HG03097 (cell line): ENCODE results near the gene RBM20.
"Not testable (repeated sequence)": the region's sequence is repeated elsewhere in the genome, so short reads cannot be mapped to it uniquely, and the experiment has no call there.

Experiments used
- ATAC-seq: cut with Tn5 transposase; IDR thresholded peaks from one replicate; pipeline ENCODE4 v1.9.1; 2021; ENCODE audit not compliant: unreplicated experiment, low FRiP score

Gene RBM20

DNA sequence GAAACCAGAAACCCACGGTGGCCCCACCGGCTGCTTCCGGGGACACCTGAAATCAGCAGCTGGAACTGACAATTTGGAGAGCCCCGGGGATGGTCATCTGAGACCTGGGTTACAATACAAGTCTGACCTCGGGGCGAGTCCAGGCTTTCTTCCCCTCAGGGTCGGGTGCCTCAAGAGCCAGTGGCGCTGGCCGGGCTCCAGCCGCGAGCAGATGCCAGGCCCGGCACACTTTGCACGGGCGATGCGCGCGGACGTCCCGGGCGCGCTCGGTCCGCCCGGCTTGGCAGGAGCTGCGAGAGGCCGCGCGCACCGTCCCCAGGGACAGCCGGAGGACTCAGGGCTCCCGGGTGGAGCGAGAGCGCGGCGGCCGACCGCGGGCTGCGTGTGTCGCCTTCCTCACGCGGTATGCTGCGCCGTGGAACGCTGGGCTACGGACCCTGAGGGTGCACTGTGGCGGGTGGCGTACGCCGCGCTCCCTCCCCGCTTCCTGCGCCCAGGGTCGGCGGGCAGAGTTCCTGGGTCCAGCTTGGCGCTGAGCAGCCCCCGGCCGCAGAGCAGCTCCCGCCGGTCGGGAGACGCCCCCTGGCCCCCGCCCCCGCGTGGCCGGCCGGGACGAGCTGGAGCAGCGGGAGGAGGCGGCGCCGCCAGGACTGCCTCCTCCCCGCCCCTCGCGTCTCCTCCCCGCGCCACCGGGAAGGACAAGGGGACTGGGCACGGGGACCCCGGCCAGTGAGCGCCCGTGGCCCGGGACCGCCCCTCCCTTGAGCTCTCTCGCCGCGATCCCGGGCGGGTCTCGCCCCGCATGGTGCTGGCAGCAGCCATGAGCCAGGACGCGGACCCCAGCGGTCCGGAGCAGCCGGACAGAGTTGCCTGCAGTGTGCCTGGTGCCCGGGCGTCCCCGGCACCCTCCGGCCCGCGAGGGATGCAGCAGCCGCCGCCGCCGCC, at the start of gene RBM20:
Gene RBM20 (plus strand): TSS at position 684 of the 945 bp plus-strand sequence. CDS start 119 bp downstream, at position 803.
- no peak for ATAC-seq

- ATAC-seq = no peak
Observed at GRCh38 chr10:110597476-110597875, 46.7 kb upstream of the RBM20 start.

DNA sequence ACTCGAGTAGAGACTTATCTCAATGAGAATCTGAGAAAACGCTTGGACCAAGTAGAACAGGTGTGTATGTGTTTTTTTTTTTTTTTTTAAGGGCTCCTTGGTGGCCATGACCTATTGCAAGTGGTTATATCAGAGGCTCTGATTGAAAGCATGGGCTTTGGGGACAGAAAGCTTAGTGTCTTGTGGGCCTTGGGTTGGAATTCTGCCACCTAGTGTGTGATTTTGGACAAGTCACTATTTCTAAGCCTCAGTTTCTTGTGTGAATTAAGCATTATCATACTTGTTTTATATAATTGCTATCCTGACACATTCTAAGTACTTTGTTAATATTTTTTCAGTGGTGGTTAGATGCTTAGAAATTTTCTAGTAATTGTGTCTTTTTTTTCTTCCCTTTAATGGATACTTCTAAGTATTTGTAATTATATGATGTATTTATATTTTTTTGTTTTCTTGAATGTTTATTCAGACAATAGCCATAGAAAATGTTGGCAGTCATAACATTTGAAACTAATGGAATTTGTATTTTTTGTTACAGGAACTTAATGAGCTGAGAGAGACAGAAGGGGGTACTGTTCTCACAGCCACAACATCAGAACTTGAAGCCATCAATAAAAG, 43.5 kb upstream of the RBM20 start:
- no peak for ATAC-seq

DNA sequence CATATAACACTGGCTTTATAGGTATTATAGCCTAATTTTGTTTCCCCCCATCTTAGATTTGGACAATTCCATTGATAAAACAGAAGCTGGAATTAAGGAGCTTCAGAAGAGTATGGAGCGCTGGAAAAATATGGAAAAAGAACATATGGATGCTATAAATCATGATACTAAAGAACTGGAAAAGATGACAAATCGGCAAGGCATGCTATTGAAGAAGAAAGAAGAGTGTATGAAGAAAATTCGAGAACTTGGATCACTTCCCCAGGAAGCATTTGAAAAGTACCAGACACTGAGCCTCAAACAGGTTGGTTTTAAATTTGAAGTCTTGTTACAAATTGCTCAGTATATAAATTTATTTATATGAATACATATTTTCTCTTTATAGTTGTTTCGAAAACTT, 42.6 kb upstream of the RBM20 start:
- ATAC-seq = no peak

DNA sequence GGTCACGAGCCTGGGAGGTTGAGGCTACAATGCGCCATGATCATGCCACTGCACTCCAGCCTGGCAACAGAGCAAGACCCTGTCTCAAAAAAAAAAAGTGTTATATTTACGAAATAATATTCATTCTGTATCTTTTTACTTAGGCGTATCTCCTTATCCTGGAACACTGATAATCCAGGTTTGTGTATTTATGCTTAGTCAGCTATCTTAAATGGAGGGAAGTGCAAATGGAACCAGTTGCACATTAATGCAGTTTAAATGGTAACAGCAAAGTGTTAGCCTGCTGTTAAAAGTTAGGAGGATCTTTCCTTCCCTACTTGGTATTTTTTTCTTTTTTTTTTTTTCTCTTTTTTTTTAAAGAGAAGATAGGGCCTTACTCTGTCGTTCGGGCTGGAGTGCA, 36.0 kb upstream of the RBM20 start:
- no peak for ATAC-seq

DNA sequence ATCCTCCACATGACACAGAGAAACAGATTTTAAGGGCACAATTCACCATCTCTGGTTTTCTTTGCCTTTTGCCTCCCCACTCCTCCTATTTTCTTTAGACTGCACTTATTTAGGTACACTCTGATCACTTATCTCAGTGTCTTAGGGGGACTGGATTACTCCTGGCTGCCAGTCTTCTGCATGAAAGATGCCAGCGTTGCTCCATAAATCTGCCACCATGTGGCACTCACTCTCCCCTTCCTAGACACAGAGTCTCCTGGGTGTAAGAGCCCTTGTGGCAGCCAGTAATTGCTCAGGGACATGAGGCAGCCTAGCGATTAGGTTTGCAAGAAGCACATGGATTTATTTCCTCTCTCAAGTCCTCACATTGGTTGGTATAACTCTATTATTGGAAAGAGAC, 34.5 kb upstream of the RBM20 start:
- ATAC-seq = no peak

GRCh38 chr10:110610308-110610774, 33.8 kb upstream of the RBM20 start:
- no peak for ATAC-seq

DNA sequence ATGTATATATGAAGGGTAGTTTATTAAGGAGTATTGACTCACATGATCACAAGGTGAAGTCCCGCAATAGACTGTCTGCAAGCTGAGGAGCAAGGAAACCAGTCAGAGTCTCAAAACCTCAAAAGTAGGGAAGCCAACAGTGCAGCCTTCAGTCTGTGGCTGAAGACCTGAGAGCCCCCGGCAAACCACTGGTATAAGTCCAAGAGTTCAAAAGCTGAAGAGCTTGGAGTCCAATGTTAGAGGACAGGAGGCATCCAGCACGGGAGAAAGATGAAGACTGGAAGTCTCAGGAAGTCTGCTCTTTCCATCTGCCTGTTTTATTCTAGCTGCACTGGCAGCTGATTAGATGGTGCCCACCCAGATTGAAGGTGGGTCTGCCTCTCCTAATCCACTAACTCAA, 33.4 kb upstream of the RBM20 start:
- ATAC-seq = not testable (repeated sequence)

- no peak for ATAC-seq
Observed at GRCh38 chr10:110612087-110612486, 32.0 kb upstream of the RBM20 start.

- no peak for ATAC-seq
Observed at GRCh38 chr10:110612629-110613028, 31.5 kb upstream of the RBM20 start.

DNA sequence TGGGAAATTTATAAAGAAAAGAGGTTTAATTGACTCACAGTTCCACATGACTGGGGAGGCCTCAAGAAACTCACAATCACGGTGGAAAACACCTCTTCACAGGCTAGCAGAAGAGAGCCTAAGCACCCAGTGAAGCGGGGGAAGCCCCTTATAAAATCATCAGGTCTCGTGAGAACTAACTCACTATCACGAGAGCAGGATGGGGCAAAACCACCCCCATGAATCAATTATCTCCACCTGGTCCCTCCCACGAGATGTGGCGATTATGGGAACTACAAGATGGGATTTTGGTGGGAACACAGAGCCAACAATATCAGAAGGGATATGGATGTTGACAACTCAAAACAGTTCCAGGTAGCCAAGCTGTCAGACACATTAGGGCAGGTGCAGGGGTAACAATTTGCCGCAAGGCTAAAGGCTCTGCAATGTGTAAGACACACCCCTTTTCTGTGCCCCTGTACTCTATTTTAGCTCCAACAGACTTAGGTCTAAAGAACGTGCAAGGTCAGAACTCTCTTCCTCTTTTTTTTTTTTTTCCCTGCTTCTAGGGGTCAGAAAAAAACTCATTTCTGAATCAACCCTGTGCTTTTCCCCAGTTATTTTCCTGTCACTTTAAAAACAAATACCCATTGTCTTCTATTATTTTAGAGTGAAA, 30.7 kb upstream of the RBM20 start:
- ATAC-seq = no peak

DNA sequence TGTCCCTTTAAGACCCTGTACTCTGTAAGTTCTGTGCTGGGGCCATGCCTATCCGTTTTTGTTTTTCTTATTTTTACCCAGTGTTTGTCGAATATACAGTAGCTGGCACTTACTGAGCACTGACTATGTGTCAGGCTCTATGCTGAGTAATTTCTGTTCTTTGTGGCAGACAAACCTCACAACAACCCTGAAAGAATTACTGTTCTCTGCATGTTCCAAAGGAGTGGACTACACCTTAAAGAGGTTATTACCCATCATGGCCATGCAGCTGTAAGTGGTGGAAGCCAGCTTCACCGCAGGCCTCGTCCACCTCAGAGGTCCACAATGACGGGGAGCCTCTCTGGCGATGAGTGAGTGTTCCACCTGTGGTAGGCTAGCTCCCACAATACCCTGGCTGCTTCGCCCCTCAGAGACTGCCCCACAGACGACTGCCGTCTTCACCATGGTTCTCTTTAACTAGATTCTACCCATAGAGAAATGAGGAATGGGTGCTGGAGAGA, 30.1 kb upstream of the RBM20 start:
- no peak for ATAC-seq

DNA sequence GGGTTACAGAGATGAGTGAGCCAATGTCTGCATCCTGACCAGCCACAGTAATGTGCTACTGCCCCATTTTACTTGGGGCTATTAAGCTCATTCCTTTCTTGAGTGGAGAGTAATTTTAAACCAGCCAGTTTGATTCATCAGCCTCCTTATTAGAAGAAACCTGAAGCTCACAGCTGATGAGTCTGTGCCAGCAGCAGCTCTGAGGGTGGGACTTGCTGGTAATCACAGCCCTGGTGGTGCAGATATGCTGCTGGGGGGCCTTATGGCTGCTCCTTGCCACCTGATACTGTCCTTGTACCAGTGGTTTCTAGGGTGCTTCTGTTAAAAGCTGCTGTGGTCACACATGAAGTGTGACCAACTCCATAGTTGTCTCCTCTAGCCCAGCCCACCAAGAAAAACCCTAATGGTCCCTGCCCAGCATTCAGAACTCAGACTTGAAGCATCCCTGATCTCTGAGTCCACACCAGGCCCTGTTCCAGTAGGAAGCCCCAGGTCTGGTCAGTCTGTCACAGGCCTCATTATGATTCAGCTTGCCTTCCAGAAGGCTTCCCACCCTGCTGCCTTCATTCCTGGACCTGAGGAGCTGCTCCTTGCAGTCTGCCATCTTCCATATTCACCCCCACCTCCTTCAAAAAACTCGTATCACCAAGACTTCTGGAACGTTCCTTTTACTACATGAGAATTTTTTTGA, 28.9 kb upstream of the RBM20 start:
- no peak for ATAC-seq

GRCh38 chr10:110616493-110617033, 27.6 kb upstream of the RBM20 start:
- ATAC-seq = no peak

GRCh38 chr10:110617425-110618229, 26.5 kb upstream of the RBM20 start:
- no peak for ATAC-seq

GRCh38 chr10:110618230-110618610, 25.9 kb upstream of the RBM20 start:
- no peak for ATAC-seq

GRCh38 chr10:110619514-110620397, 24.4 kb upstream of the RBM20 start:
- ATAC-seq = no peak

GRCh38 chr10:110620398-110620719, 23.8 kb upstream of the RBM20 start:
- ATAC-seq = no peak

DNA sequence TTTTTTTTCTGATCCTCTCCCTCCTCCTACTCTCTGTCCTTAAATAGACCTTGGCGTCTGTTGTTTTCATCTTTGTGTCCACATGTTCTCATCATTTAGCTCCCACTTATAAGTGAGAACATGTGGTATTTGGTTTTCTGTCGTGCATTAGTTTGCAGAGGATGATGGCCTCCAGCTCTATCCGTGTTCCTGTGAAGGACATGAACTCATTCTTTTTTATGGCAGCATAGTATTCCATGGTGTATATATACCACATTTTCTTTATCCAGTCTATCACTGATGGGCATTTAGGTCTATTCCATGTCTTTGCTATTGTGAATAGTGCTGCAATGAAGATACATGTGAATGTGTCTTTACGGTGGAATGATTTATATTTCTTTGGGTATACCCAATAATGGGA, 20.8 kb upstream of the RBM20 start:
- ATAC-seq = not testable (repeated sequence)
